ENCODE measurements around the gene OR10K1.

Gene OR10K1

GRCh38 chr1:158485455-158485854 is 23.8 kb downstream of the OR10K1 start:
- TF ChIP-seq FOXP2 (optimal IDR thresholded peaks at IDR 0.05; ENCODE audit: borderline replicate concordance, extremely low read depth, extremely low read length, insufficient read depth) = no peak
- TF ChIP-seq SIN3A (IDR thresholded peaks at IDR 0.05; ENCODE audit: borderline replicate concordance, insufficient read depth, low read length) = no peak
- no peak for TF ChIP-seq POLR2AphosphoS5 (IDR thresholded peaks at IDR 0.05; ENCODE audit: low read depth, low read length)
- no peak for TF ChIP-seq REST (IDR thresholded peaks at IDR 0.05; ENCODE audit: insufficient read depth in 1 of 2, low read depth in 2 of 2, low read length in 2 of 2)
- no peak for TF ChIP-seq TAF1 (IDR thresholded peaks at IDR 0.05; ENCODE audit: borderline replicate concordance, insufficient read depth, low read length)

GRCh38 chr1:158491316-158491715 is 29.7 kb downstream of the OR10K1 start:
- TF ChIP-seq REST (IDR thresholded peaks at IDR 0.05; ENCODE audit: insufficient read depth in 1 of 2, low read depth in 2 of 2, low read length in 2 of 2) = no peak
- TF ChIP-seq TAF1 (IDR thresholded peaks at IDR 0.05; ENCODE audit: borderline replicate concordance, insufficient read depth, low read length) = no peak
- TF ChIP-seq FOXP2 (optimal IDR thresholded peaks at IDR 0.05; ENCODE audit: borderline replicate concordance, extremely low read depth, extremely low read length, insufficient read depth) = no peak
- TF ChIP-seq POLR2AphosphoS5 (IDR thresholded peaks at IDR 0.05; ENCODE audit: low read depth, low read length) = no peak
- no peak for TF ChIP-seq SIN3A (IDR thresholded peaks at IDR 0.05; ENCODE audit: borderline replicate concordance, insufficient read depth, low read length)

DNA sequence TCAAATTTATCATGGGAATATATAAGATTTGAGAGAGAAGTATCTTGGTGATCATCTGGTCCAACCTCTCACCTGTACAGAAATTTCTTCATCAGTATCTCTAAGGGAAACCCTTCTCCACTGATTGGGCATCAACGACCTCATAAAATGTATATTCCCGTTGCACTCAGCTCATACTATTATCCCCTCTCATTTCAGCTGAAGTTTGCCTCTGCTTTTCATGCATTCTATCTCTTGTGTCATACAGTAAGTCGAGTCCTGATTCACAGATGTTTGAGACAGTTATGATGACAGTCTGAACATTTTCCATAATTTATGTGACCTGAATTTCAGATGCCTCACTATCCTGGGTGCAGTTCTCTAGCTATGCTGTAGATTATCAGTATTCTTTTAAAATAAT is 31.4 kb downstream of the OR10K1 start:
- no peak for TF ChIP-seq SIN3A (IDR thresholded peaks at IDR 0.05; ENCODE audit: borderline replicate concordance, insufficient read depth, low read length)
- no peak for TF ChIP-seq TAF1 (IDR thresholded peaks at IDR 0.05; ENCODE audit: borderline replicate concordance, insufficient read depth, low read length)
- no peak for TF ChIP-seq POLR2AphosphoS5 (IDR thresholded peaks at IDR 0.05; ENCODE audit: low read depth, low read length)
- TF ChIP-seq FOXP2 (optimal IDR thresholded peaks at IDR 0.05; ENCODE audit: borderline replicate concordance, extremely low read depth, extremely low read length, insufficient read depth) = no peak
- no peak for TF ChIP-seq REST (IDR thresholded peaks at IDR 0.05; ENCODE audit: insufficient read depth in 1 of 2, low read depth in 2 of 2, low read length in 2 of 2)

DNA sequence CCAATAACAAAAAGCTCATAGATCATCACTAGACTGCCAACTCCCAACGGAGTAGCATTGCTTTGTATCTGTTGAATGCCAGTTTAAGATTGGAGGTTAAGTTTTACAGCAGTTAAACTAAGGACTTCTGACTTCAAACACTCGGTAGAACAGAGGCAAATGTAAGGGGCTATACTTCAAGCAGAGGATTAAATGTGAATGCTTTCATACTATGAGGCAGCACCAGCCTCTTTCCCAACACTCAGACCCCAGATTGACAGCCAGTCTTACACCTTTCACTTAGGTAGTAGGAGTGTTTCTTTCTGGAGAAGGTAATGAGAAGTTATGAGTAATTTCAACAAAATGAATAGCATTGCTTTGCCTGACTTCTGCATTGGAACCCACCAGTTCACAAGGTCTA is 33.2 kb downstream of the OR10K1 start:
- TF ChIP-seq REST (IDR thresholded peaks at IDR 0.05; ENCODE audit: insufficient read depth in 1 of 2, low read depth in 2 of 2, low read length in 2 of 2) (no peak), SIN3A (IDR thresholded peaks at IDR 0.05; ENCODE audit: borderline replicate concordance, insufficient read depth, low read length) (no peak), TAF1 (IDR thresholded peaks at IDR 0.05; ENCODE audit: borderline replicate concordance, insufficient read depth, low read length) (no peak), FOXP2 (optimal IDR thresholded peaks at IDR 0.05; ENCODE audit: borderline replicate concordance, extremely low read depth, extremely low read length, insufficient read depth) (no peak), POLR2AphosphoS5 (IDR thresholded peaks at IDR 0.05; ENCODE audit: low read depth, low read length) (no peak)

GRCh38 chr1:158496374-158496773 is 34.7 kb downstream of the OR10K1 start:
- TF ChIP-seq REST (IDR thresholded peaks at IDR 0.05; ENCODE audit: insufficient read depth in 1 of 2, low read depth in 2 of 2, low read length in 2 of 2) (no peak), FOXP2 (optimal IDR thresholded peaks at IDR 0.05; ENCODE audit: borderline replicate concordance, extremely low read depth, extremely low read length, insufficient read depth) (no peak), TAF1 (IDR thresholded peaks at IDR 0.05; ENCODE audit: borderline replicate concordance, insufficient read depth, low read length) (no peak), SIN3A (IDR thresholded peaks at IDR 0.05; ENCODE audit: borderline replicate concordance, insufficient read depth, low read length) (no peak), POLR2AphosphoS5 (IDR thresholded peaks at IDR 0.05; ENCODE audit: low read depth, low read length) (no peak)

Data from PFSK-1 (cell line).